Ascending aorta (tissue), 2 donors: ENCODE results near the gene UMODL1. TPM values are rescaled to one million over a fixed set of nuclear protein-coding genes. Genes with fewer than 3 reads are reported as not detected.

Experiments
- DNase-seq, 2 donors: peaks; one replicate each; pipeline ENCODE4 v3.0.0-alpha.2; 2019; ENCODE audit warnings: low spot score in 2 of 2
- H3K27ac ChIP-seq, 2 donors: fragments of 200-600 bp; sonication (generic); one replicate each; pipeline ENCODE4 v1.5.1; 2016 to 2017; ENCODE audit warnings: mild to moderate bottlenecking in 1 of 2
- H3K27me3 ChIP-seq: fragments of 200-600 bp; sonication (generic); one replicate; pipeline ENCODE4 v1.5.1; 2017
- H3K36me3 ChIP-seq, 2 donors: fragments of 200-600 bp; sonication (generic); one replicate each; pipeline ENCODE4 v1.5.1; 2016
- H3K4me1 ChIP-seq, 2 donors: fragments of 200-600 bp; sonication (generic); one replicate each; pipeline ENCODE4 v1.5.1; 2016 to 2017; ENCODE audit warnings: mild to moderate bottlenecking in 1 of 2
- H3K4me3 ChIP-seq, 2 donors: fragments of 200-600 bp; sonication (generic); one replicate each; pipeline ENCODE4 v1.5.1; 2016 to 2017; ENCODE audit warnings: mild to moderate bottlenecking in 1 of 2
- H3K9me3 ChIP-seq, 2 donors: fragments of 200-600 bp; sonication (generic); one replicate each; pipeline ENCODE4 v1.5.1; 2016
- intact Hi-C: fragments of 100-400 bp; cut with DNase I; formaldehyde crosslinking; loops from one replicate; pipeline ENCODE4 v1.15.1; 2023
- total RNA-seq: library from RNA; depleted of rRNA; stranded (reverse); fragments of >200 nt; gene quantifications from one replicate; pipeline ENCODE4 v1.1.0, GENCODE V29; 2016
- TF ChIP-seq, protein P1 (sequence below), 3 experiments: fragments of 200-600 bp in 2 of 3; fragments of 450-650 bp in 1 of 3; sonication (generic) in 2 of 3; IDR thresholded peaks; one replicate each; pipeline ENCODE4 v1.5.1; 2016 to 2019; ENCODE audit warnings: antibody characterized with exemption in 3 of 3, mild to moderate bottlenecking in 1 of 3, moderate library complexity in 1 of 3

Gene UMODL1
- total RNA-seq, 1 donor from 2014 or later: not detected

DNA sequence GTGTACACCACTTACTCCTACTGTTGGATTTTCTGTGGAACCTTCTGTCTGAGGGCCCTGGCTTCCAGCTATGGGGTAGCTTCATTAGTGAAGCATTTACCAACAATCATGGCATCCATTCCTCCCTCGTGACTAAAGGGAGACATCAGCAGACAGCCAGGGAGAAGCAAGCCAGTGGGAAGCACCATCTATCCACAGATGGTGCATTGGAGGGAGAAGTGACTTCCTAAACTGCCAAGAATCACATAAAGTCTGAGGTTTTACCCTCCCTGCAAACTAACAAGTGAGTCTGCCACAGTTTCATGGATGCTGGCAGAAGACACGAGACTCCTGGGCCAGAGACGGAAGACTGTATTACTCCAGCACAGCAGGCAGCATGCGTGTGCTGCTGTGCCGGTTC, 31.4 kb downstream of the UMODL1 start:
- Histone ChIP-seq H3K27me3 (no peaks in the 10 kb centered on the region), H3K36me3 (no peaks in the 10 kb centered on the region), H3K4me3 (no peak overlapping the region), H3K4me1 (peaks cover under 1 to 13% of the 10 kb centered on the region in 2 donors), H3K27ac (no peak overlapping the region), H3K9me3 (no peaks in the 10 kb centered on the region)
- no peak for DNase-seq
- TF ChIP-seq, protein P1, sequence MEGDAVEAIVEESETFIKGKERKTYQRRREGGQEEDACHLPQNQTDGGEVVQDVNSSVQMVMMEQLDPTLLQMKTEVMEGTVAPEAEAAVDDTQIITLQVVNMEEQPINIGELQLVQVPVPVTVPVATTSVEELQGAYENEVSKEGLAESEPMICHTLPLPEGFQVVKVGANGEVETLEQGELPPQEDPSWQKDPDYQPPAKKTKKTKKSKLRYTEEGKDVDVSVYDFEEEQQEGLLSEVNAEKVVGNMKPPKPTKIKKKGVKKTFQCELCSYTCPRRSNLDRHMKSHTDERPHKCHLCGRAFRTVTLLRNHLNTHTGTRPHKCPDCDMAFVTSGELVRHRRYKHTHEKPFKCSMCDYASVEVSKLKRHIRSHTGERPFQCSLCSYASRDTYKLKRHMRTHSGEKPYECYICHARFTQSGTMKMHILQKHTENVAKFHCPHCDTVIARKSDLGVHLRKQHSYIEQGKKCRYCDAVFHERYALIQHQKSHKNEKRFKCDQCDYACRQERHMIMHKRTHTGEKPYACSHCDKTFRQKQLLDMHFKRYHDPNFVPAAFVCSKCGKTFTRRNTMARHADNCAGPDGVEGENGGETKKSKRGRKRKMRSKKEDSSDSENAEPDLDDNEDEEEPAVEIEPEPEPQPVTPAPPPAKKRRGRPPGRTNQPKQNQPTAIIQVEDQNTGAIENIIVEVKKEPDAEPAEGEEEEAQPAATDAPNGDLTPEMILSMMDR (IDR thresholded peaks at IDR 0.05): no peak
- intact Hi-C loops: no loop called here

DNA sequence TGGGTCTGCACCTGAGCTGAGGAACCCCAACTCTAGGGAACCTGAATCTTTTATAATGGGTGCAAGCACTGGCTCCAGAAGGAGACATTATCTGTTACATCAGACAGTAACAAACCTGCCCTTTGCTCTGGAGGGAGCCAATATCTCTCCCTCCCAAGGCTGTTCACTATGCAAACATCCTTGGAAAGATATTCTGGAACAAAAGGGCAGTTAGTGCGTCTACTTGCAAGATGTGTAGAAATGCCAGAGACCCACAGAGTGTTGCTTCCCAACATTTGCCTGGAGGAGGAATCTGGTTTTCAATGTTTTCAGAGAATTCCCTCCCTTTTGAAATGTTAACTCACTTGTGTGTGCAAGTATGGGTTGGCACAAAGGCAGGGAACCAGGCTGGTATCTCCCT, 31.9 kb downstream of the UMODL1 start:
- H3K4me3 ChIP-seq: no peak overlapping the region
- TF ChIP-seq, protein P1 (IDR thresholded peaks at IDR 0.05): no peak
- H3K36me3 ChIP-seq: no peaks in the 10 kb centered on the region
- intact Hi-C loops: no loop called here
- H3K27me3 ChIP-seq: no peaks in the 10 kb centered on the region
- no peak overlapping the region for H3K27ac ChIP-seq
- H3K9me3 ChIP-seq: no peaks in the 10 kb centered on the region
- H3K4me1 ChIP-seq: peaks cover 0 to 11% of the 10 kb centered on the region in 2 donors
- DNase-seq: no peak

DNA sequence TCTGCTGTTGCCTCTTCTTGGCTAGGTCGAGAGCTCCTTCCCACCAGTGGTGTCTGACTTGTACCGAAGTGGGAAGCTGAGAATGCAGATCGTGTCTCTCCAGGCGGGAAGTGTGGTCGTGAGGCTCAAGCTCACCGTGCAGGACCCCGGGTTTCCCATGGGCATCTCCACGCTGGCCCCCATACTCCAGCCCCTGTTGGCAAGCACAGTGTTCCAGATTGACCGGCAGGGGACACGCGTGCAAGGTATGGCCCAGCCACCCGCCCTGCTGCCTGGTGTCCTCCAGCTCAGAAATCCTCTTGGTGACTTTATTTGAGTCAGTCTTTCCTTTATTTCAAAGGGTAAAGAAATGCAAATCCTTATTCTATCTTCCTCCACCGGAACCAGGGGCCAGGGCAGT, 32.7 kb downstream of the UMODL1 start:
- TF ChIP-seq, protein P1 (IDR thresholded peaks at IDR 0.05): no peak
- Histone ChIP-seq H3K27ac (no peak overlapping the region), H3K27me3 (no peaks in the 10 kb centered on the region), H3K36me3 (no peaks in the 10 kb centered on the region), H3K9me3 (no peaks in the 10 kb centered on the region), H3K4me1 (peaks cover 0 to 4% of the 10 kb centered on the region in 2 donors), H3K4me3 (no peak overlapping the region)
- intact Hi-C loops: no loop called here
- no peak for DNase-seq

DNA sequence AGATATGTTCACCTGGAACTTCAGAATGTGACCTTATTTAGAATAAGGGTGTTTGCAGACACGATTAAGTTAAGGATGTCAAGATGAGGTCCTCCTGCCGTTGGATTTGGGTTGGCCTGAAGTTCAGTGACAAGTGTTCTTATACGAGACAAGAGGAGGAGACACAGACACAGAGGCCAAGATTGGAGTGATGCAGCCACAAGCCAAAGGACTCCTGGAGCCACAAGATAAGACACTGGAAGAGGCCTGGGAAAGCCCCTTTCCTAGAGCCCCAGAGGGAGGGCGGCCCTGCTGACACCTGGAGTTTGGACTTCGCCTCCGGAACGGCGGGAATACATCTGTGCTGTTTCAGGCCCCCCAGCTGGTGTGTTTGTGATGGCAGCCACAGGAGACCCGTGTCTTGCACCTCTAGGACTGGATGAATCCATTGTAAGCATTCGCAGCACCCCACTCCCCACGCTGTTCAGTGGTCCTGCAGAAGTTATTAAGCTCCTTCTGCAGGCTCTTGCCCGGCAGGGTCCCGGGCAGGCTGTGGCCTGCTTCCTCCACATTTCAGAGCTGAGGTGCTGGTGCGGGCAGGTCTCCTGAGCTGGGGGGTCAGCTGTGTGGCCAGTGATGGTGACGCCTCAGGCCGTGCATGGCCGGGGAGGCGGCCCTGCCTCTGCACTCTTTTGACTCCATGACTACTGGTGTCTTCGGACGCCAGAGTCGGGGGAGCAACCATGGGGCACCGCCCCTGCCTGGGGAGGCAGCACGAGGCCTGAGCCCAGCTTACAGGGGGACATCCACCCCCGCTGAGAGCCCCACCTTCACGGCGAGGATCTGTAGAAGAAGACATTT, 34.6 kb downstream of the UMODL1 start:
- Histone ChIP-seq H3K36me3 (no peaks in the 10 kb centered on the region), H3K27ac (no peak overlapping the region), H3K9me3 (no peaks in the 10 kb centered on the region), H3K27me3 (no peaks in the 10 kb centered on the region), H3K4me1 (no peaks in the 10 kb centered on the region), H3K4me3 (no peak overlapping the region)
- TF ChIP-seq, protein P1 (IDR thresholded peaks at IDR 0.05): no peak
- intact Hi-C loops: no loop called here
- DNase-seq: no peak

DNA sequence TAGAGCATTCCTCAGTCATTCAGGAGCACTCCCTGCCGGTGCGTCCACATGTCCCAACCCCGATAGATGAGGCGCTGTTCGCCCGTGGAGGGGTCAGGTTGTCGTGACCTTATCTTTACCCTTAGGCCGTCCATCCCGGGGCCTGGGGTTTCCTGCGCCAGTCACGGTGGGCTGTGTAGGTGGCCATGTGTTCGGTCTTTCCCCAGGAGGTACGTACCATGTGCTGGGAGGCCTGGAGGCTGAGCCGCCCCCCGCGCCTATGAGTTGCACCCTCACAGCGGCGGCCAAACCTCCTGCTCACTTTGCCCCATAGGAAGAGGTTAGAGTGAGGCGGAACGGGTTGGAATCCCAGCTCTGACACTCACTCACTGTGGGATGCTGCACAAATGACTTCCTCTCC, 35.3 kb downstream of the UMODL1 start:
- TF ChIP-seq, protein P1 (IDR thresholded peaks at IDR 0.05): no peak
- H3K27ac ChIP-seq: no peak overlapping the region
- H3K4me1 ChIP-seq: no peaks in the 10 kb centered on the region
- H3K27me3 ChIP-seq: no peaks in the 10 kb centered on the region
- no peak for DNase-seq
- no peaks in the 10 kb centered on the region for H3K9me3 ChIP-seq
- H3K4me3 ChIP-seq: no peak overlapping the region
- intact Hi-C loops: no loop called here
- H3K36me3 ChIP-seq: no peaks in the 10 kb centered on the region
